Panc1 (cell line): ENCODE results near the gene ABCC8. TPM values are rescaled to one million over a fixed set of nuclear protein-coding genes. Genes with fewer than 3 reads are reported as not detected.

Experiments used
- ATAC-seq: fragments of 200-7000 bp; cut with Tn5 transposase; 2 replicates; pipeline ENCODE4 v1.9.1; 2020; ENCODE audit warnings: mild to moderate bottlenecking, moderate library complexity
- BruUV-seq: library from RNA; stranded (reverse); fragments of 400-500 nt; replicated peaks from 2 replicates; lab custom pipeline; 2021; lab: Mats Ljungman, UMichigan
- CTCF ChIA-PET: fragments of 300-600 bp; sonication (Branson Sonifier 250); formaldehyde crosslinking; loops from one replicate; lab custom pipeline; 2022; ENCODE audit warnings: antibody characterized with exemption; lab: Charles Lee
- POLR2A ChIA-PET: fragments of 300-600 bp; sonication (Branson Sonifier 250); formaldehyde crosslinking; loops from one replicate; lab custom pipeline; 2022; ENCODE audit warnings: antibody characterized with exemption; lab: Charles Lee
- DNase-seq: peaks from one replicate; pipeline ENCODE4 v3.0.0-alpha.2; 2010; ENCODE audit warnings: low read depth, low spot score
- H3K27ac ChIP-seq: 2 replicates; pipeline ENCODE4 v1.5.1; 2011; ENCODE audit warnings: mild to moderate bottlenecking, low read length, inconsistent platforms
- H3K27me3 ChIP-seq: fragments of 200-500 bp; sonication (Bioruptor generic); 2 replicates; pipeline ENCODE4 v1.6.0; 2014; ENCODE audit warnings: low read length, inconsistent platforms; ENCODE audit not compliant: control insufficient read depth, insufficient read depth
- H3K36me3 ChIP-seq: fragments of 200-500 bp; sonication (Bioruptor generic); 2 replicates; pipeline ENCODE4 v1.5.1; 2014; ENCODE audit warnings: inconsistent platforms, mild to moderate bottlenecking, low read length, moderate library complexity; ENCODE audit not compliant: control insufficient read depth, insufficient read depth
- H3K4me1 ChIP-seq: 2 replicates; pipeline ENCODE4 v1.5.1; 2011; ENCODE audit warnings: inconsistent platforms, mild to moderate bottlenecking, low read length, moderate library complexity; ENCODE audit not compliant: control insufficient read depth, insufficient read depth
- H3K4me3 ChIP-seq, 2 experiments: 2 replicates each; pipeline ENCODE4 v1.5.1; 2011 to 2012; ENCODE audit warnings: low read depth in 2 of 2, low read length in 2 of 2, mild to moderate bottlenecking in 2 of 2, inconsistent platforms in 1 of 2, moderate library complexity in 1 of 2
- H3K9me3 ChIP-seq: fragments of 200-500 bp; sonication (Bioruptor generic); 2 replicates; pipeline ENCODE4 v1.5.1; 2014; ENCODE audit warnings: low read depth, mild to moderate bottlenecking, inconsistent platforms, low read length, moderate library complexity; ENCODE audit not compliant: control insufficient read depth, insufficient read depth
- POLR2AphosphoS5 ChIP-seq: IDR thresholded peaks from 2 replicates; pipeline ENCODE4 v1.6.1; 2012; ENCODE audit warnings: mild to moderate bottlenecking, low read depth, low read length, moderate library complexity
- SIN3A ChIP-seq: IDR thresholded peaks from 2 replicates; pipeline ENCODE4 v1.6.1; 2012; ENCODE audit warnings: low read depth, mild to moderate bottlenecking, low read length, moderate library complexity, borderline replicate concordance; ENCODE audit not compliant: insufficient read depth
- TCF7L2 ChIP-seq: IDR thresholded peaks from 2 replicates; pipeline ENCODE4 v1.6.1; 2011; ENCODE audit warnings: mild to moderate bottlenecking, low read depth, low read length, inconsistent platforms
- in situ Hi-C: cut with HindIII; loops from 2 replicates; pipeline ENCODE4 v1.10.0; 2016; ENCODE audit warnings: low sequenced_read_pairs, low pct_unique_long_range_greater_than_20kb
- intact Hi-C: fragments of 100-400 bp; cut with micrococcal nuclease; formaldehyde crosslinking; loops from one replicate; pipeline ENCODE4 v1.10.0; 2022; ENCODE audit not compliant: unreplicated experiment
- total RNA-seq: library from RNA; stranded (reverse); gene quantifications from one replicate; pipeline ENCODE4 v1.2.1, GENCODE V29; 2021; ENCODE audit not compliant: unreplicated experiment
- TF ChIP-seq, protein P1 (sequence below), 2 experiments: IDR thresholded peaks; 2 replicates each; pipeline ENCODE4 v1.6.1; 2011 to 2012; ENCODE audit warnings: low read depth in 2 of 2, control low read depth in 1 of 2, low read length in 1 of 2, mild to moderate bottlenecking in 1 of 2, moderate library complexity in 1 of 2; ENCODE audit not compliant: insufficient read depth in 1 of 2
- TF ChIP-seq, protein P2 (sequence below): fragments of 450-650 bp; IDR thresholded peaks from 2 replicates; pipeline ENCODE4 v1.5.1; 2017; ENCODE audit warnings: mild to moderate bottlenecking

ABCC8 gene
- total RNA-seq, 1 experiment from 2014 or later: 0.18 TPM

DNA sequence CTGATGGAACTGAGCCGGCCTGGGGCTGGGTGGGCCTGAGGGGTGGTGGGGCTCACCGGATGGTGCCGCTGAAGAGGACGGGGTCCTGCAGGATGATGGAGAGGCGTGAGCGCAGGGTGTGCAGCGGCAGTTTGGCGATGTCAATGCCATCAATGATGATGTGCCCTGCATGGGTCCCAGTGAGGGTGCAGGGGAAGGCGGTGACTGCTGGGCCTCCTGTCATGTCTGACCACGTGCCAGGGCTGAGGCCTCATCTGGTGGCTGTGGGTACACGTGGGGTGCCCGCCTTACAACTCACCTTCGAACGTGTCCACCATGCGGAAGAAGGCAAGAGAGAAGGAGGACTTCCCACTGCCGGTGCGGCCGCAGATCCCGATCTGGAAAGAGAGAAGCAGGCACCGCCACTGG lies 81.1 kb downstream of the ABCC8 start:
- H3K27me3 ChIP-seq: no peaks in the 10 kb centered on the region
- ChIA-PET CTCF (no interaction called here), POLR2A (no interaction called here)
- intact Hi-C loops (no loop called here), in situ Hi-C loops (no loop called here)
- ATAC-seq (no peak), DNase-seq (no peak)
- TF ChIP-seq SIN3A: no peak
- TF ChIP-seq POLR2AphosphoS5: no peak
- TF ChIP-seq TCF7L2: no peak
- TF ChIP-seq, protein P1, sequence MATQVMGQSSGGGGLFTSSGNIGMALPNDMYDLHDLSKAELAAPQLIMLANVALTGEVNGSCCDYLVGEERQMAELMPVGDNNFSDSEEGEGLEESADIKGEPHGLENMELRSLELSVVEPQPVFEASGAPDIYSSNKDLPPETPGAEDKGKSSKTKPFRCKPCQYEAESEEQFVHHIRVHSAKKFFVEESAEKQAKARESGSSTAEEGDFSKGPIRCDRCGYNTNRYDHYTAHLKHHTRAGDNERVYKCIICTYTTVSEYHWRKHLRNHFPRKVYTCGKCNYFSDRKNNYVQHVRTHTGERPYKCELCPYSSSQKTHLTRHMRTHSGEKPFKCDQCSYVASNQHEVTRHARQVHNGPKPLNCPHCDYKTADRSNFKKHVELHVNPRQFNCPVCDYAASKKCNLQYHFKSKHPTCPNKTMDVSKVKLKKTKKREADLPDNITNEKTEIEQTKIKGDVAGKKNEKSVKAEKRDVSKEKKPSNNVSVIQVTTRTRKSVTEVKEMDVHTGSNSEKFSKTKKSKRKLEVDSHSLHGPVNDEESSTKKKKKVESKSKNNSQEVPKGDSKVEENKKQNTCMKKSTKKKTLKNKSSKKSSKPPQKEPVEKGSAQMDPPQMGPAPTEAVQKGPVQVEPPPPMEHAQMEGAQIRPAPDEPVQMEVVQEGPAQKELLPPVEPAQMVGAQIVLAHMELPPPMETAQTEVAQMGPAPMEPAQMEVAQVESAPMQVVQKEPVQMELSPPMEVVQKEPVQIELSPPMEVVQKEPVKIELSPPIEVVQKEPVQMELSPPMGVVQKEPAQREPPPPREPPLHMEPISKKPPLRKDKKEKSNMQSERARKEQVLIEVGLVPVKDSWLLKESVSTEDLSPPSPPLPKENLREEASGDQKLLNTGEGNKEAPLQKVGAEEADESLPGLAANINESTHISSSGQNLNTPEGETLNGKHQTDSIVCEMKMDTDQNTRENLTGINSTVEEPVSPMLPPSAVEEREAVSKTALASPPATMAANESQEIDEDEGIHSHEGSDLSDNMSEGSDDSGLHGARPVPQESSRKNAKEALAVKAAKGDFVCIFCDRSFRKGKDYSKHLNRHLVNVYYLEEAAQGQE (IDR thresholded peaks at IDR 0.05; ENCODE audit: insufficient read depth in 1 of 2, low read depth in 2 of 2, low read length in 1 of 2): no peak
- TF ChIP-seq, protein P2, sequence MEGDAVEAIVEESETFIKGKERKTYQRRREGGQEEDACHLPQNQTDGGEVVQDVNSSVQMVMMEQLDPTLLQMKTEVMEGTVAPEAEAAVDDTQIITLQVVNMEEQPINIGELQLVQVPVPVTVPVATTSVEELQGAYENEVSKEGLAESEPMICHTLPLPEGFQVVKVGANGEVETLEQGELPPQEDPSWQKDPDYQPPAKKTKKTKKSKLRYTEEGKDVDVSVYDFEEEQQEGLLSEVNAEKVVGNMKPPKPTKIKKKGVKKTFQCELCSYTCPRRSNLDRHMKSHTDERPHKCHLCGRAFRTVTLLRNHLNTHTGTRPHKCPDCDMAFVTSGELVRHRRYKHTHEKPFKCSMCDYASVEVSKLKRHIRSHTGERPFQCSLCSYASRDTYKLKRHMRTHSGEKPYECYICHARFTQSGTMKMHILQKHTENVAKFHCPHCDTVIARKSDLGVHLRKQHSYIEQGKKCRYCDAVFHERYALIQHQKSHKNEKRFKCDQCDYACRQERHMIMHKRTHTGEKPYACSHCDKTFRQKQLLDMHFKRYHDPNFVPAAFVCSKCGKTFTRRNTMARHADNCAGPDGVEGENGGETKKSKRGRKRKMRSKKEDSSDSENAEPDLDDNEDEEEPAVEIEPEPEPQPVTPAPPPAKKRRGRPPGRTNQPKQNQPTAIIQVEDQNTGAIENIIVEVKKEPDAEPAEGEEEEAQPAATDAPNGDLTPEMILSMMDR: no peak
- no peaks in the 10 kb centered on the region for H3K36me3 ChIP-seq
- H3K27ac ChIP-seq: no peak overlapping the region
- H3K9me3 ChIP-seq: no peaks in the 10 kb centered on the region
- no peaks in the 10 kb centered on the region for H3K4me1 ChIP-seq
- no TSS peak for BruUV-seq
- no peak overlapping the region for H3K4me3 ChIP-seq

DNA sequence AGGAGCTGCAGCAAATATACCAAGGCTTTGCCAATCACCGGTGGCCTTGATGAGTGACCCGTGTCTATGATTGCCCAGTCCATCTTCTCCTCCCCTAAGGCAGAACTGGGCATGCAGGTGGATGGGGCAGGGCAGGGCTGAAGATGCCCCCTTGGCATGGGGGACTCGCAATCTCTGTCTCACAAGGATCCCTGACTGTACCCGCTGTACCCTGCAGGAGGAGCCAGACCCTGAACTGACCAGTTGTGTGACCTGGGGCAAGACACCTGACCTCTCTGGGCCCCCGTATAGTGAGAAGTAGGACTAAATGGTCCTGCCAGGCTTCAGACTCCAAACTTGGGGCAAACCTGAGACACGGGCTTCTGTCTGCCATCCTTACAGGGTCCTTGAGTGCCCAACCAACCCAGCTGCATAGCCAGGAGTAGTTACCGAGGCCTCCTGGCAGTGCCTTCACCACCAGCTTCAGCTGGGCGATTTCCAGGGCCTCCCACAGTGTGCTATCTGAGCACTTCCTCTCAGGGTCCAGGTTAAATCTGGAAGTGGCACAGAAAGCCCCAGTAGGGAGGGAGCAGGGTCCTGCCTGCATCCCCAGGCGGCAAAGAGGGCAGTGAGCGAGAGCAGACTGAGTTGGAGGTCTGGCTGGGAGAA lies 81.8 kb downstream of the ABCC8 start:
- POLR2A ChIA-PET: no interaction called here
- Histone ChIP-seq H3K27ac (no peak overlapping the region), H3K4me1 (no peaks in the 10 kb centered on the region), H3K9me3 (no peaks in the 10 kb centered on the region), H3K36me3 (no peaks in the 10 kb centered on the region), H3K27me3 (no peaks in the 10 kb centered on the region), H3K4me3 (no peak overlapping the region)
- intact Hi-C loops: no loop called here
- CTCF ChIA-PET: no interaction called here
- no TSS peak for BruUV-seq
- no peak for ATAC-seq
- in situ Hi-C loops: no loop called here
- DNase-seq: no peak
- no peak for TF ChIP-seq SIN3A
- no peak for TF ChIP-seq POLR2AphosphoS5
- TF ChIP-seq TCF7L2: no peak
- TF ChIP-seq, protein P2: no peak
- TF ChIP-seq, protein P1 (IDR thresholded peaks at IDR 0.05; ENCODE audit: insufficient read depth in 1 of 2, low read depth in 2 of 2, low read length in 1 of 2): no peak
